Upper lobe of left lung (tissue), 4 donors: ENCODE measurements around the gene FHDC1.

ENCODE experiments used
- POLR2AphosphoS5 ChIP-seq, 2 donors: sonication (generic); formaldehyde crosslinking; IDR thresholded peaks; one replicate each; pipeline ENCODE4 v1.5.1; 2017; ENCODE audit warnings: antibody characterized with exemption in 2 of 2
- TF ChIP-seq, protein P1 (sequence below), 6 experiments: fragments of 450-650 bp in 4 of 6; fragments of 200-600 bp in 2 of 6; sonication (generic) in 2 of 6; IDR thresholded peaks; one replicate each; pipeline ENCODE4 v1.5.1; 2016 to 2019; ENCODE audit warnings: antibody characterized with exemption in 6 of 6

DNA sequence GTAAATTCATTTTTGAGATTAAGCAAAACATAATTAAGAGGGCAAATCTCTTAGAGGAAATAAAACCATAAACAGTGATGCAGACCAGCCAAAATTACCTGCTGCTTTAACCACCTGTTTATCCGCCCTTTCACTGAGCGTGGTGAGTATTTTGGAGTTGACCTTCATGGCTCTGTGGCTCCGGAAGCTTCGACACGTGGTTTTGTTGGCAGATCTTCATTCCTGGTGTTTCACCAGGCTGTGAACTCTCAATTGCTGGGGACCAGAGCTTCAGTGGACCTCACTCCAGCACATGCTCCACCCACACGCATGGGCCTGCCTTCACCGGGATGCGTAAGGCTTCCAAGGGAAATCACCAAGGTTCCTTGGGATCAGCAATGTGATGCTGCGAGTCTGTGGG is 83.8 kb downstream of the FHDC1 start:
- TF ChIP-seq, protein P1, sequence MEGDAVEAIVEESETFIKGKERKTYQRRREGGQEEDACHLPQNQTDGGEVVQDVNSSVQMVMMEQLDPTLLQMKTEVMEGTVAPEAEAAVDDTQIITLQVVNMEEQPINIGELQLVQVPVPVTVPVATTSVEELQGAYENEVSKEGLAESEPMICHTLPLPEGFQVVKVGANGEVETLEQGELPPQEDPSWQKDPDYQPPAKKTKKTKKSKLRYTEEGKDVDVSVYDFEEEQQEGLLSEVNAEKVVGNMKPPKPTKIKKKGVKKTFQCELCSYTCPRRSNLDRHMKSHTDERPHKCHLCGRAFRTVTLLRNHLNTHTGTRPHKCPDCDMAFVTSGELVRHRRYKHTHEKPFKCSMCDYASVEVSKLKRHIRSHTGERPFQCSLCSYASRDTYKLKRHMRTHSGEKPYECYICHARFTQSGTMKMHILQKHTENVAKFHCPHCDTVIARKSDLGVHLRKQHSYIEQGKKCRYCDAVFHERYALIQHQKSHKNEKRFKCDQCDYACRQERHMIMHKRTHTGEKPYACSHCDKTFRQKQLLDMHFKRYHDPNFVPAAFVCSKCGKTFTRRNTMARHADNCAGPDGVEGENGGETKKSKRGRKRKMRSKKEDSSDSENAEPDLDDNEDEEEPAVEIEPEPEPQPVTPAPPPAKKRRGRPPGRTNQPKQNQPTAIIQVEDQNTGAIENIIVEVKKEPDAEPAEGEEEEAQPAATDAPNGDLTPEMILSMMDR (IDR thresholded peaks at IDR 0.05), result no peak
- TF ChIP-seq POLR2AphosphoS5 (IDR thresholded peaks at IDR 0.05), result no peak
